NCI-H128 (cell line): Measurements from ENCODE around the gene ARMC3.
"Not testable (repeated sequence)": the region's sequence is repeated elsewhere in the genome, so short reads cannot be mapped to it uniquely, and the experiment has no call there.

ENCODE experiments used
- DNase-seq: peaks from one replicate; lab custom pipeline; 2025; ENCODE audit not compliant: unreplicated experiment; lab: John Stamatoyannopoulos, UW

Gene ARMC3

GRCh38 chr10:22927661-22928403, at the start of gene ARMC3:
TSS of gene ARMC3 (plus strand) at chr10:22928053. CDS start at chr10:22931997, 3,944 bp downstream.
- DNase-seq, result no peak

GRCh38 chr10:22891797-22892196, 36.1 kb upstream of the ARMC3 start:
- DNase-seq, result no peak

GRCh38 chr10:22893781-22894180, 34.1 kb upstream of the ARMC3 start:
- no peak for DNase-seq

GRCh38 chr10:22894714-22895113, 33.1 kb upstream of the ARMC3 start:
- DNase-seq, result no peak

GRCh38 chr10:22895252-22895651, 32.6 kb upstream of the ARMC3 start:
- DNase-seq, result no peak

- DNase-seq, result no peak
Measured at GRCh38 chr10:22897371-22897770, 30.5 kb upstream of the ARMC3 start.

GRCh38 chr10:22899307-22899706, 28.5 kb upstream of the ARMC3 start:
- no peak for DNase-seq

- no peak for DNase-seq
Measured at GRCh38 chr10:22899775-22900174, 28.1 kb upstream of the ARMC3 start.

- DNase-seq, result no peak
Measured at GRCh38 chr10:22900841-22901601, 26.8 kb upstream of the ARMC3 start.

- DNase-seq, result not testable (repeated sequence)
Measured at GRCh38 chr10:22902147-22902546, 25.7 kb upstream of the ARMC3 start.

- DNase-seq, result no peak
Measured at GRCh38 chr10:22903694-22904093, 24.2 kb upstream of the ARMC3 start.

- DNase-seq, result no peak
Measured at GRCh38 chr10:22906767-22907166, 21.1 kb upstream of the ARMC3 start.

GRCh38 chr10:22908837-22909236, 19.0 kb upstream of the ARMC3 start:
- DNase-seq, result no peak

- DNase-seq, result not testable (repeated sequence)
Measured at GRCh38 chr10:22909673-22910072, 18.2 kb upstream of the ARMC3 start.

- no peak for DNase-seq
Measured at GRCh38 chr10:22911067-22911466, 16.8 kb upstream of the ARMC3 start.

GRCh38 chr10:22911889-22912762, 15.7 kb upstream of the ARMC3 start:
- peak; percentile 88 for DNase-seq

GRCh38 chr10:22912763-22913384, 15.0 kb upstream of the ARMC3 start:
- DNase-seq, result no peak

- no peak for DNase-seq
Measured at GRCh38 chr10:22913474-22914092, 14.3 kb upstream of the ARMC3 start.

GRCh38 chr10:22915314-22915713, 12.5 kb upstream of the ARMC3 start:
- DNase-seq, result no peak

GRCh38 chr10:22925088-22925487, 2.8 kb upstream of the ARMC3 start:
- no peak for DNase-seq

- DNase-seq, result no peak
Measured at GRCh38 chr10:22927166-22927565, 687 bp upstream of the ARMC3 start.
